GM19395 (cell line): ENCODE data around the gene NOX3.
A peak's percentile ranks its signal among the peaks of the same experiment; 100 is the strongest.

ENCODE experiments used
- ATAC-seq: cut with Tn5 transposase; IDR thresholded peaks from one replicate; pipeline ENCODE4 v1.9.1; 2021; ENCODE audit warnings: mild to moderate bottlenecking, moderate library complexity; ENCODE audit not compliant: unreplicated experiment

Gene NOX3

DNA sequence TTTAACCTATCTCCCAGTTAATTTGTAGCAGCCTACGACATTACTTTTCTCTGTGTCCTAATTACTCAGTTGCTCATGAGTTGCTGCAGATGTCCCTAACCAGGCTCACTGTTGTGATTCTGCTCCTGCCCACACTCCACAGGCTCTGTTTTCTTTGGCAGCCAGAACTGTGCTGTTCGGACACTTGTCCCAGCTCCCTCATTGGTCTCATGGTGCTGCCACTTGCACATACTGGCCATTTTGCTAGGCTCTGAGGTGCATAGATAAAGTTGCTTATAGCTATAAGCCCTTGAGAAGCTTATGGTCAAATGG is 55.0 kb downstream of the NOX3 start:
- no peak for ATAC-seq

DNA sequence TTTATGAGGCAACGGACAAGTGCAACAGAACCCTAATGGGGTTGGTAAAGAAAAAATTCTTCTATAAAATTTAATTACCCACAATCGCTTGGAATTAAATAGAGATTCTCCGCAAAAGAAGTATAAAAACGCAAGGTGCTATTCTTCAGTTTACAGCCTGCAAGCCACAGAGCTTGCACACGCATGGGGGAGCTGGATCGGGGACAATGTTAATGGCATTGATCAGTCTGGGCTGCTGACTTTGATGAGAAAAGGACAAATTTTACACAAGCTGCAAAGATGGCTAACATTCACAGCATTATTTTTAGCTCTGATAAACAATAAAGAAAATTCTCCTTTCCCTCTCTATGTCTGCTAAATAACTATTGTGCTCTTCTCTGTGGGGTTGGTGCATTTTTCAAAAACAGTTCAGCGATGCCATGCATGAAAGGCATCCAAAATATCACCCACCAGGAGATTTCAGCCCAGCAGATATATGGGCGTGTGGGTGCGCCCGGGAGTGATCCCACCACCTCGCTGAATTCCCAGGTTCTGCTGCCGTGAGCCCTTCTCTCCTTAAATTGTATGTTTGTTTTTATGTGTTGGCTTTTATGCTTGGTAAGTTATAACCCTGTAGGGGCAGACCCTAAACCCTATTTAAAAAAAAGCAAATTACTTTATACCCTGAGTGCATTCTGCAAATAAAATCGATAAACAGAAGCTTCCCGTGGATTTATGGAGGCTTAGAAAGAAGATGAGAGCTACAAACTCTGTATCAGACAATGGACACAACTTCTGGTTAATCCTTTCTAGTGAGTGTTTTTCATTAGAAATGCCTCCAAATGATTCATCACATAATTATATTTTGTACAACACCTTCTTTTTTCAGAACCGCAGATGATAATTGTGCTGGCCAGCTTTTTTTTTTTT is 55.6 kb downstream of the NOX3 start:
- no peak for ATAC-seq

DNA sequence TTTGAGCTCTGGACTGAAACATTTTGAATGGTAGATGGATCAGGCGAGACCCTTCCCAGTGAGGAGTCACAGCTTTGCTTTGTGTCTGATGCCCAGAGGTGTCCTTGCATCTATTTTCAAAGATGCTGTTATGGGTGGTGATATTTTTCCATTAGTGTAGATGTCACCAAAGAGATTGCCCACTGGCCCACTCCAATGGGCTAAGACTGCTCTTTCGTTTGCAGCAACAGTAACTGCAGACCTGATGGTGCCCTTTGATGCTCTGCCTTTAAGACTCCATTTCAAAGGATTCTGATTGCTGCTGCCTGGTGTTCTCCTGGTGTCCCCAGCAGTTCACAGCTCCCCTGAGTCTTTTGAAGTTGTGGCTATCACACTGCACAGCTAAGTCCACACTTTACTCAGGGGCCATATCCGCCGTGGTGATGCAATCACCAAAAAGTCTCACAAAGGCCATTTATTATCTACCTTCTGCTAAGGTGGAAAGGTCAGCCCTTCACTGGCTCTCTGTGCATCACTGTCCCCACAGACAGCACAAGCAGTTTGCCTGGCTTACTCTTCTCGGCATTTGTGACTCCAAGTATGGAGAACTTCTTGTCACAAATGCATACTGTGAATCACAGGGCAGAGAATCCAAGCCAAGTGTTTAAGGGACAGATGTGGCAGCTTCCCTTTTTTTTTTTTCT is 56.4 kb downstream of the NOX3 start:
- no peak for ATAC-seq

- ATAC-seq, result no peak
Measured at GRCh38 chr6:155398701-155399061, 57.0 kb downstream of the NOX3 start.

GRCh38 chr6:155398221-155398620 is 57.4 kb downstream of the NOX3 start:
- no peak for ATAC-seq

GRCh38 chr6:155397172-155397705 is 58.4 kb downstream of the NOX3 start:
- no peak for ATAC-seq

- no peak for ATAC-seq
Measured at GRCh38 chr6:155396605-155397004, 59.0 kb downstream of the NOX3 start.

DNA sequence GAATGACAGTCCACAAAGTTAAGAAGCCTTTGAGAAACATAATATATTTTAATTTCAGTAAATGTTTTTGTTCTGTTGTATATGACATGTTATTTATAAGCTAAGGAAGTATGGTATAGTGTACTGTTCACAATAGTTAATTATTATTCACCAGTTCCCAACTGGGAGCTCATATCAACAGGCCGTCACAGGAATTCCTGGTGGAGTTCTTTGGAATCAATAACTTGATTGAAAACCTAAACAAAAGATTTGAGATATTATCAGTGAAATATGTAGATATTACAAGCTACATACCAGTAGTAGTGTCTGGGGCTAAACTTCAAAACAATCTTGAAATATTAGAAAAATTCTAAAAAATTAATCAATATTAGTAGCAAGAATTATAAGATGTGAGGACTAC is 60.3 kb downstream of the NOX3 start:
- no peak for ATAC-seq

DNA sequence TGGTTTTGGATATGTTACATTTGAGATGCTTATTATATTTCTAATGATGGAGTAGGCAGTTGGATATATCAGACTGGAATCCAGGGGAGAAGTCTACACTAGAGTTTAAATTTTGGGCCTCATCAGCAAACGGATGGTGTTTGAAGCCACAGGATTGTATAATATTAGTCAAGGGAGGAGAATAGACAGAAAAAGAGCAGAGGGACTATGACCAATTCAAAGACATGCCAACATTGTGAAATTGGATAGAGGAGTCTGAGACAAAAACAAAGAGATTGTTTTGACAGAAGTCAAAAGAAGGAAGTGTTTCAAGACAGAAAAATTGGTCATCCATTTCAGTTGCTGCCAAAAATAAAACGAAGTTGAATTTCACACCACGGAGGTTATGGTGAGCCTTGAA is 66.5 kb downstream of the NOX3 start:
- ATAC-seq, result no peak

GRCh38 chr6:155388591-155388990 is 67.0 kb downstream of the NOX3 start:
- ATAC-seq, result no peak

DNA sequence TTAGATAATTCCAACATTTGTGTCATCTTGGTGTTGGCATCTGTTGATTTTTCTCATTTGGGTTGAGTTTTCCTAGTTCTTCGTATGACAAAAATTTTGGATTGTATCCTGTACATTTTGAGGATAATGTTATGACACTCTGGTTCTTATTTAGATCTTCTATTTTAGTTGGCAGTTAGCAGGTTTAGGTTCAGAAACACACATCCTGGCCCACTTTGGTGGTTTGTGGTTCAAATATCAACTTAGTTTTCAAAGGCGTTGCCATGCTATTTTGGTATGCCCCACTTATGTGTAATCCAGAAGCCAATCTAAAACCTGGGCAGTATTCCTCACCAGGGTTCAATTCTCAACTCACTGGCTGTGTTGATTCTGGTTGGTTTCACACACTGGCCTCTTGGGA is 68.2 kb downstream of the NOX3 start:
- no peak for ATAC-seq

DNA sequence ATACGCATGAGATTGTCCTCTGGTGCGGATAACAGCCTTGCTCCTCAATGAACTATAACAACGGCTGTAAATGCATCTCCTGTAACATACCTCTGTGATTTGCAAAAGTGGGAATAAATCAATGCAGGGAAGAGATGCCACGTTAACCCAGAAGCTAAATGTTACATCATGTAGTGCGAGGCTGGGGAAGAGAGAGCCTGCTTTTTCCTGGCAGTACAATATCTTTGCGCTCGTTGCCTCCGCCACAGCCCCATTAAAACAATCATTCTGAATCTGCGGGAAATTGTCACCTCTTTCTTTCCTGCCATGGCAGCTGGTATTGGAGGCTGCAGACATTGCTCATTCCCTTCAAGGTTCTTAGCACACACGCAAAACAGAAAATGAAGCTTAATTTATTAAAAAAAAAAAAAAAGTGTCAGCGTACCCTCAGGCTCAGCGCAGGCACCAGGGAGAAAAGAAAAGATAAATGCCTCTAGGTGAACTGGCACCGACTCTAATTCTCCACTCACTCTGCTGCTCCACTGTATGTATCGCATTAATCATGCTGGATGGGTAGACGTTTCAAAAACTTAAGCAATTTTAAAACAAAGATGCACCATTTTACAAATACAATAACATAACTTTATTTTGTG is 71.2 kb downstream of the NOX3 start:
- ATAC-seq, result no peak

GRCh38 chr6:155383913-155384312 is 71.7 kb downstream of the NOX3 start:
- ATAC-seq, result no peak

DNA sequence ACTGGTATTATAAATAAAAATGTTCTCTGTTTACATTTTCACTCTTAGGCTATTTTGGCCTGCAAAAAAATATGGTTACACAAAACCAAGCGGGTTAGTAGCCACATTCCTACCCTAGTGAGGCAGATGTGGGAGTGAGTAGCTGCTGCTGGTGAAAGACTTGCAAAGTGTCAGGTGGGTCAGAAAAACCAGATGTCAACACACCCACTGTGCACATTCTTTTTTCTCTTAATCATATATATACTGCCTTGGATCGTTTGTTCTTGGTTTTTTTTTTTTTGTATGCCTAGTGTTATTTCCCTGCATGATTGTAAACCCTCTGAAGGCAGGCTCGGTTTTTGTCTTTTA is 73.3 kb downstream of the NOX3 start:
- ATAC-seq, result no peak

GRCh38 chr6:155381673-155382337 is 73.8 kb downstream of the NOX3 start:
- ATAC-seq, result no peak

GRCh38 chr6:155380666-155381332 is 74.8 kb downstream of the NOX3 start:
- no peak for ATAC-seq

- peak; percentile 53 for ATAC-seq
Measured at GRCh38 chr6:155378724-155379123, 76.9 kb downstream of the NOX3 start.

DNA sequence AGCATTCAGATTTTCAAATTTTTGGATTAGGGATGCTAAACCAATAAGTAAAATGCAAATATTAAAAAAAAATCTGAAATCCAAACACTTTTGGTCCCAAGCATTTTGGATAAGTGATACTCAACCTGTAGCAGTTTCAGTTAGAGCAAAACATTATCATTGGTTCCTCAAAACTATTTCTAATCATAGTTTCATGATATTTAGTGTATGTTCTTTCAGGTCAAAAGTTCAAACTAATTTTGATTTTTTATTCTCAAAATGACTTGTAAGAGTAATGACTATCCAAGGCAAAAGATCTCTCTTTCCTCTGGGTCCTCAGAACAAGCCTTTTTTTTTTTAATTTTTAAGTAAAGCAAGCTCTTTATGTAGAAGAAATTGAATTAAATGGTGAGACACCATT is 77.4 kb downstream of the NOX3 start:
- peak; percentile 78 for ATAC-seq

DNA sequence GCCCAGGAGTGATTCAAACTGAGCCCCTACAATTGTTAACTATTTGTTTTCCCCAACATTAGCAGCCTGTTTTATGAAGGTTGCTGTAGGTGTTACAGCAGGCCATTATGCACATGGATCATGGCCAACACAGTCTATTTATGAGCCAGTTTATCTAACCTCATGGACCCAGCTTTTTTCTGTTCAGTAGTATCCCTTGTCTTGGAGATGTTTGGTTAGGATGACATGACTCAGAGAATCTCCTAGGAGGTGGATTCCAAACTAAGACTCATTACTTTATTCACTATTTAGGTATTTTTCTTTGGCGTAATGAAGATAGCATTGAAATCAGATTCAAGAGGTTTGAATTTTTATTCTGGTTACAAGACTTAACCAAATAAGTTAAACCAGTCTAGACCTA is 78.6 kb downstream of the NOX3 start:
- ATAC-seq, result no peak

GRCh38 chr6:155375801-155376200 is 79.8 kb downstream of the NOX3 start:
- no peak for ATAC-seq

DNA sequence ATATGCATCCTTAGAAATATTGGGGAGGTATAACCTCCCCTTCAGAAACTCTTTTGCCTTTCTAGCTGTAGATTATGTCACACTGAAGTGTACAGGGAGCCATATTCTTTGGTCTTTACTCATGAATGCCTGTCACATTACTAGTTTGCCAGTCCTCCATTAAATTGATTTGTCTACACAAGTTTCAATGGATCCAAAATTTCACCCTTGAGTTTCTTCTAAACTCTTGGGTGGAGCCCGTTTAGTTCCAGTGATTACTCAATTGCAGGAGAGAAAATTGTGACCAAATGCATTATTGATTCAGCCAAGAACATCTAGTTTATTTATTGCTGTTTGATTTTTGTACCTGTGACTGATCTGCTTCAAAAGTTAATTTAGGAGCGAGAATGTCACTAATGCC is 81.0 kb downstream of the NOX3 start:
- ATAC-seq, result no peak
